ENCODE data around the gene KIF16B. TPM values are rescaled to one million over a fixed set of nuclear protein-coding genes. Genes with fewer than 3 reads are reported as not detected.

KIF16B gene
- total and polyA plus RNA-seq, 2 of the 13 experiments (the other 11 are each of a cell fraction or from before 2014, with no cell fraction given): 6.9 to 18.0 TPM

- no peaks in the 10 kb centered on the region; a peak in 1 of 5 replicates for H3K27me3 ChIP-seq (ENCODE audit: control insufficient read depth in 1 of 2, insufficient read depth in 2 of 2, low read length in 2 of 2)
- peaks cover 13% of the 10 kb centered on the region for H3K79me2 ChIP-seq (ENCODE audit: insufficient read depth, low read length)
- H3K9me3 ChIP-seq (ENCODE audit: low read length): no peaks in the 10 kb centered on the region
- CTCF ChIA-PET (ENCODE audit: low intra/inter-chr PET ratio, low total read pairs): no interaction called here
- peaks cover 52% of the 10 kb centered on the region for H3K4me1 ChIP-seq (ENCODE audit: insufficient read depth, low read length)
- DNase-seq (ENCODE audit: low spot score): peak; percentile 94
- peak overlapping the region; percentile 54 to 85 (median 61) for H3K4me3 ChIP-seq (replicated peaks in 1 of 3; ENCODE audit: insufficient read depth in 1 of 3, low read depth in 2 of 3, low read length in 3 of 3)
- intact Hi-C loops (cut with micrococcal nuclease; ENCODE audit: unreplicated experiment) (loop anchor here (1.0 to 5.0 kb wide), 2 partner anchors 58 to 155 kb away; partner anchors contain the start of gene SNRPB2), in situ Hi-C loops (cut with HindIII; ENCODE audit: extremely low pct_ligation_motif_present, low pct_unique_long_range_greater_than_20kb) (no loop called here)
- H3K4me2 ChIP-seq (ENCODE audit: low read depth, low read length): peak overlapping the region; percentile 94
- H2AFZ ChIP-seq (ENCODE audit: low read length): peak overlapping the region; percentile 92
- peak; percentile 64 for FAIRE-seq
- peak overlapping the region; percentile 50 for H3K27ac ChIP-seq (ENCODE audit: extremely low read length, insufficient read depth, low read length)
- 7% methylated on average over 23 of the region's 39 CpGs for WGBS (ENCODE audit: low lambda C conversion rate)
- ATAC-seq: peak; percentile 88
- no peaks in the 10 kb centered on the region for H3K36me3 ChIP-seq (replicated peaks in 1 of 2; ENCODE audit: control insufficient read depth in 1 of 2, insufficient read depth in 2 of 2, low read length in 2 of 2)
- POLR2A ChIA-PET: interaction anchor here (0.9 to 1.1 kb wide), 3 partner anchors 13 to 154 kb away, joined by 3 read pairs; no protein-coding TSS in a partner anchor
- BruUV-seq (replicated peaks): no TSS peak
- peak overlapping the region; percentile 81 for H3K9ac ChIP-seq (ENCODE audit: insufficient read depth, low read depth, low read length)
- no peaks in the 10 kb centered on the region for H4K20me1 ChIP-seq (ENCODE audit: insufficient read depth, low read length)
- TF ChIP-seq ZNF772 (CRISPR knock-in tag; IDR thresholded peaks at IDR 0.05): 0 out of 2 replicates have a peak, but pooled peaks have one; percentile 52
- TF ChIP-seq ZNF672 (CRISPR knock-in tag; IDR thresholded peaks at IDR 0.05): no peak
- TF ChIP-seq AKAP8 (CRISPR knock-in tag; IDR thresholded peaks at IDR 0.05): no peak
- peak; percentile 64 for TF ChIP-seq ZSCAN9 (CRISPR knock-in tag; IDR thresholded peaks at IDR 0.05; ENCODE audit: borderline replicate concordance)
- TF ChIP-seq ZFYVE20 (CRISPR knock-in tag; IDR thresholded peaks at IDR 0.05; ENCODE audit: borderline replicate concordance, low read depth): no peak
- TF ChIP-seq FOXM1 (CRISPR knock-in tag; IDR thresholded peaks at IDR 0.05): no peak
- peak; percentile 84 for TF ChIP-seq SIN3A (IDR thresholded peaks at IDR 0.05; ENCODE audit: borderline replicate concordance, low read depth, low read length)
- TF ChIP-seq ZBTB44 (CRISPR knock-in tag; IDR thresholded peaks at IDR 0.05): peak; percentile 33; the same call in 1 of the 2 replicates
- 0 out of 2 replicates have a peak, but pooled peaks have one; percentile 13 for TF ChIP-seq MAF1 (CRISPR knock-in tag; IDR thresholded peaks at IDR 0.05; ENCODE audit: borderline replicate concordance)
- TF ChIP-seq CHD4 (IDR thresholded peaks at IDR 0.05; ENCODE audit: borderline replicate concordance, low read length): peak; percentile 89
- peak; percentile 57 for TF ChIP-seq TBL1XR1 (IDR thresholded peaks at IDR 0.05; ENCODE audit: borderline replicate concordance, low read length, partially characterized antibody)
- no peak for TF ChIP-seq TBX3 (IDR thresholded peaks at IDR 0.05; ENCODE audit: borderline replicate concordance)
- no peak for TF ChIP-seq CENPT (CRISPR knock-in tag; IDR thresholded peaks at IDR 0.05; ENCODE audit: low read depth)
- TF ChIP-seq SALL2 (CRISPR knock-in tag; IDR thresholded peaks at IDR 0.05): peak; percentile 79
- peak; percentile 44; the same call in 1 of the 2 replicates for TF ChIP-seq NR2F6 (IDR thresholded peaks at IDR 0.05)
- peak; percentile 68; the same call in 1 of the 2 replicates for TF ChIP-seq NR2F6 (CRISPR knock-in tag; IDR thresholded peaks at IDR 0.05)
- no peak; the same call in 1 of the 2 replicates for TF ChIP-seq ZBTB14 (CRISPR knock-in tag; IDR thresholded peaks at IDR 0.05)
- TF ChIP-seq ZNF839 (CRISPR knock-in tag; IDR thresholded peaks at IDR 0.05; ENCODE audit: borderline replicate concordance): no peak
- no peak for TF ChIP-seq ZNF597 (CRISPR knock-in tag; IDR thresholded peaks at IDR 0.05)
- no peak for TF ChIP-seq NR3C1 (CRISPR knock-in tag; IDR thresholded peaks at IDR 0.05)
- no peak for TF ChIP-seq ATF3 (CRISPR knock-in tag; IDR thresholded peaks at IDR 0.05)
Measured at GRCh38 chr20:16574656-16575355, 1.6 kb upstream of the KIF16B start.
